DND-41 (cell line): ENCODE measurements around the gene C6orf58.

Experiments
- ATAC-seq: fragments of 200-7000 bp; cut with Tn5 transposase; 3 replicates; pipeline ENCODE4 v1.9.1; 2021; ENCODE audit warnings: low read depth; ENCODE audit not compliant: insufficient read depth
- DNase-seq: peaks from one replicate; pipeline ENCODE4 v3.0.0-alpha.2; 2020
- H2AFZ ChIP-seq: 2 replicates; pipeline ENCODE4 v1.6.0; 2012; ENCODE audit warnings: low read depth, low read length
- H3K27ac ChIP-seq: 2 replicates; pipeline ENCODE4 v1.5.1; 2012; ENCODE audit warnings: low read length, inconsistent platforms
- H3K27me3 ChIP-seq: fragments of 200-600 bp; sonication (generic); 2 replicates; pipeline ENCODE4 v1.6.0; 2012; ENCODE audit warnings: low read length, mild to moderate bottlenecking, inconsistent platforms; ENCODE audit not compliant: insufficient read depth, poor library complexity
- H3K36me3 ChIP-seq: 2 replicates; pipeline ENCODE4 v1.5.1; 2012; ENCODE audit warnings: low read length, inconsistent platforms; ENCODE audit not compliant: insufficient read depth
- H3K4me1 ChIP-seq: 2 replicates; pipeline ENCODE4 v1.5.1; 2012; ENCODE audit warnings: mild to moderate bottlenecking, low read length; ENCODE audit not compliant: insufficient read depth
- H3K4me2 ChIP-seq: 2 replicates; pipeline ENCODE4 v1.6.0; 2012; ENCODE audit warnings: mild to moderate bottlenecking, moderate library complexity, low read length, inconsistent platforms; ENCODE audit not compliant: insufficient read depth
- H3K4me3 ChIP-seq, 2 experiments: fragments of 200-600 bp in 1 of 2; shearing (Covaris generic) in 1 of 2; 2 replicates each; pipeline ENCODE4 v1.5.1; 2012 to 2016; ENCODE audit warnings: inconsistent platforms in 2 of 2, low read length in 2 of 2, mild to moderate bottlenecking in 2 of 2, low read depth in 1 of 2, moderate library complexity in 1 of 2
- H3K79me2 ChIP-seq: 2 replicates; pipeline ENCODE4 v1.6.0; 2012; ENCODE audit warnings: low read length, inconsistent platforms; ENCODE audit not compliant: insufficient read depth
- H3K9ac ChIP-seq: 2 replicates; pipeline ENCODE4 v1.6.0; 2012; ENCODE audit warnings: low read depth, mild to moderate bottlenecking, inconsistent platforms, low read length, moderate library complexity
- H3K9me3 ChIP-seq: 2 replicates; pipeline ENCODE4 v1.5.1; 2012; ENCODE audit warnings: low read length, moderate library complexity, mild to moderate bottlenecking, inconsistent platforms; ENCODE audit not compliant: insufficient read depth, severe bottlenecking
- H4K20me1 ChIP-seq: 2 replicates; pipeline ENCODE4 v1.6.0; 2012; ENCODE audit warnings: low read length; ENCODE audit not compliant: insufficient read depth
- CTCF ChIP-seq: IDR thresholded peaks from 2 replicates; pipeline ENCODE4 v1.5.1; 2012; ENCODE audit warnings: borderline replicate concordance, low read length, moderate library complexity, mild to moderate bottlenecking; ENCODE audit not compliant: poor library complexity, severe bottlenecking; ENCODE audit errors: extremely low read depth
- EZH2 ChIP-seq: IDR thresholded peaks from 3 replicates; pipeline ENCODE4 v1.6.1; 2012; ENCODE audit warnings: borderline replicate concordance, low read depth, mild to moderate bottlenecking, moderate library complexity, low read length, inconsistent platforms; ENCODE audit not compliant: severe bottlenecking

The C6orf58 gene

GRCh38 chr6:127570739-127571389 lies 6.1 kb upstream of the C6orf58 start:
- Histone ChIP-seq H3K4me2 (no peak overlapping the region), H3K4me3 (no peak overlapping the region)

GRCh38 chr6:127578900-127579299 lies 1.9 kb downstream of the C6orf58 start:
- DNase-seq: no peak
- Histone ChIP-seq H3K27me3 (peaks cover 4% of the 10 kb centered on the region), H3K79me2 (no peaks in the 10 kb centered on the region), H3K9ac (no peak overlapping the region), H3K27ac (no peak overlapping the region), H4K20me1 (no peaks in the 10 kb centered on the region), H3K9me3 (no peaks in the 10 kb centered on the region), H3K4me3 (no peak overlapping the region), H3K36me3 (no peaks in the 10 kb centered on the region), H3K4me2 (no peak overlapping the region), H3K4me1 (no peaks in the 10 kb centered on the region), H2AFZ (no peak overlapping the region)
- TF ChIP-seq CTCF (no peak), EZH2 (no peak)
- no peak for ATAC-seq

More at GRCh38 chr6:127570739-127571389, 6.1 kb upstream of the C6orf58 start:
- H3K27me3 ChIP-seq: no peaks in the 10 kb centered on the region
- no peaks in the 10 kb centered on the region for H3K36me3 ChIP-seq
- TF ChIP-seq EZH2 (no peak), CTCF (no peak)
- no peak overlapping the region for H3K9ac ChIP-seq
- H3K79me2 ChIP-seq: no peaks in the 10 kb centered on the region
- DNase-seq: no peak
- no peaks in the 10 kb centered on the region for H4K20me1 ChIP-seq
- H2AFZ ChIP-seq: no peak overlapping the region
- ATAC-seq: no peak
- H3K4me1 ChIP-seq: no peaks in the 10 kb centered on the region
- no peaks in the 10 kb centered on the region for H3K9me3 ChIP-seq
- no peak overlapping the region for H3K27ac ChIP-seq

GRCh38 chr6:127581576-127581975 lies 4.6 kb downstream of the C6orf58 start:
- no peak for DNase-seq
- Histone ChIP-seq H3K36me3 (no peaks in the 10 kb centered on the region), H3K4me2 (no peak overlapping the region), H3K4me3 (no peak overlapping the region), H3K4me1 (no peaks in the 10 kb centered on the region), H3K27ac (no peak overlapping the region), H3K9ac (no peak overlapping the region), H3K79me2 (no peaks in the 10 kb centered on the region), H3K27me3 (peaks cover 4% of the 10 kb centered on the region), H4K20me1 (no peaks in the 10 kb centered on the region), H2AFZ (no peak overlapping the region), H3K9me3 (no peaks in the 10 kb centered on the region)
- TF ChIP-seq EZH2 (no peak), CTCF (no peak)
- no peak for ATAC-seq
